Activated CD8-positive, alpha-beta T cell treated with anti-CD3 and anti-CD28 coated beads for 36 hours (primary cell): ENCODE data around the gene HBP1. TPM values are rescaled to one million over a fixed set of nuclear protein-coding genes. Genes with fewer than 3 reads are reported as not detected.
A peak's percentile ranks its signal among the peaks of the same experiment; 100 is the strongest.
"Not testable (repeated sequence)": the region's sequence is repeated elsewhere in the genome, so short reads cannot be mapped to it uniquely, and the experiment has no call there.

Source experiments
- ATAC-seq: fragments of 200-7000 bp; cut with Tn5 transposase; one replicate; pipeline ENCODE4 v1.10.0; 2021; ENCODE audit warnings: mild to moderate bottlenecking, moderate library complexity
- CTCF ChIA-PET: fragments of 350-600 bp; sonication (Branson Sonifier 250); formaldehyde crosslinking; loops from one replicate; lab custom pipeline; 2021; ENCODE audit warnings: antibody characterized with exemption; lab: Charles Lee
- POLR2A ChIA-PET: fragments of 350-600 bp; sonication (Branson Sonifier 250); formaldehyde crosslinking; loops from one replicate; lab custom pipeline; 2021; ENCODE audit warnings: antibody characterized with exemption; lab: Charles Lee
- DNase-seq: peaks from one replicate; pipeline ENCODE4 v3.0.0-alpha.2; 2020
- H3K27ac Mint-ChIP-seq: one replicate; pipeline ENCODE4 v1.8.0; 2021; ENCODE audit warnings: mild to moderate bottlenecking, mixed read lengths
- H3K27me3 Mint-ChIP-seq: one replicate; pipeline ENCODE4 v1.8.0; 2021; ENCODE audit warnings: mixed read lengths
- H3K36me3 Mint-ChIP-seq: one replicate; pipeline ENCODE4 v1.8.0; 2021; ENCODE audit warnings: low read depth, mixed read lengths
- H3K4me1 Mint-ChIP-seq: one replicate; pipeline ENCODE4 v1.8.0; 2021; ENCODE audit warnings: low read depth, mixed read lengths
- H3K4me3 Mint-ChIP-seq: one replicate; pipeline ENCODE4 v1.8.0; 2021; ENCODE audit warnings: mild to moderate bottlenecking, moderate library complexity, mixed read lengths
- H3K9me3 Mint-ChIP-seq: one replicate; pipeline ENCODE4 v1.8.0; 2021; ENCODE audit warnings: mixed read lengths
- CTCF ChIP-seq: fragments of 200-600 bp; IDR thresholded peaks from one replicate; pipeline ENCODE4 v1.8.0; 2022; ENCODE audit warnings: antibody characterized with exemption, mild to moderate bottlenecking
- intact Hi-C: fragments of 100-400 bp; cut with micrococcal nuclease; formaldehyde crosslinking; loops from one replicate; pipeline ENCODE4 v1.10.0; 2022
- total RNA-seq, 2 experiments: library from RNA; stranded (reverse); gene quantifications; one replicate each; pipeline ENCODE4 v1.2.3, GENCODE V29; 2021

HBP1 gene
- total RNA-seq, 2 experiments from 2014 or later = 23.8 to 30.5 TPM

GRCh38 chr7:107149863-107150262, 18.9 kb upstream of the HBP1 start:
- Mint-ChIP-seq H3K36me3 (no peaks in the 10 kb centered on the region), H3K4me3 (no peak overlapping the region), H3K9me3 (no peaks in the 10 kb centered on the region), H3K27ac (no peak overlapping the region), H3K4me1 (peaks cover 4% of the 10 kb centered on the region), H3K27me3 (no peaks in the 10 kb centered on the region)
- intact Hi-C loops = loop anchor here (1.0 to 5.0 kb wide), 2 partner anchors 203 to 357 kb away; no protein-coding TSS in a partner anchor
- CTCF ChIA-PET = interaction anchor here (0.6 to 7.7 kb wide), 21 partner anchors 11 to 730 kb away, joined by 3 to 76 read pairs (median 4); no protein-coding TSS in a partner anchor
- POLR2A ChIA-PET = no interaction called here
- no peak for ATAC-seq
- TF ChIP-seq CTCF = no peak
- DNase-seq = no peak

GRCh38 chr7:107150375-107151073, 18.3 kb upstream of the HBP1 start:
- DNase-seq = peak; percentile 91
- no peak overlapping the region for H3K27ac Mint-ChIP-seq
- H3K9me3 Mint-ChIP-seq = no peaks in the 10 kb centered on the region
- ChIA-PET POLR2A (no interaction called here), CTCF (interaction anchor here (0.7 to 7.7 kb wide), 21 partner anchors 12 to 724 kb away, joined by 3 to 76 read pairs (median 4); no protein-coding TSS in a partner anchor)
- H3K27me3 Mint-ChIP-seq = no peaks in the 10 kb centered on the region
- intact Hi-C loops = loop anchor here (1.0 kb wide), 1 partner anchor 357 kb away; no protein-coding TSS in a partner anchor
- H3K4me3 Mint-ChIP-seq = no peak overlapping the region
- ATAC-seq = peak; percentile 67
- H3K4me1 Mint-ChIP-seq = peaks cover 4% of the 10 kb centered on the region
- H3K36me3 Mint-ChIP-seq = no peaks in the 10 kb centered on the region
- peak; percentile 80 for TF ChIP-seq CTCF

GRCh38 chr7:107151538-107151937, 17.3 kb upstream of the HBP1 start:
- H3K4me3 Mint-ChIP-seq = no peak overlapping the region
- DNase-seq (no peak), ATAC-seq (no peak)
- H3K4me1 Mint-ChIP-seq = peaks cover 4% of the 10 kb centered on the region
- ChIA-PET CTCF (interaction anchor here (1.2 to 7.7 kb wide), 6 partner anchors 25 to 975 kb away, joined by 3 to 76 read pairs (median 6); no protein-coding TSS in a partner anchor), POLR2A (interaction anchor here (1.3 to 2.0 kb wide), 2 partner anchors 16 to 491 kb away, joined by 3 to 7 read pairs; partner anchors contain the start of genes CCDC71L and HBP1)
- no peaks in the 10 kb centered on the region for H3K36me3 Mint-ChIP-seq
- TF ChIP-seq CTCF = no peak
- intact Hi-C loops = no loop called here
- no peaks in the 10 kb centered on the region for H3K9me3 Mint-ChIP-seq
- no peaks in the 10 kb centered on the region for H3K27me3 Mint-ChIP-seq
- H3K27ac Mint-ChIP-seq = no peak overlapping the region

- no peak for TF ChIP-seq CTCF
- CTCF ChIA-PET = interaction anchor here (0.9 to 7.7 kb wide), 10 partner anchors 9 to 975 kb away, joined by 3 to 76 read pairs (median 4); no protein-coding TSS in a partner anchor
- no peak overlapping the region for H3K27ac Mint-ChIP-seq
- H3K27me3 Mint-ChIP-seq = no peaks in the 10 kb centered on the region
- H3K4me1 Mint-ChIP-seq = peaks cover 4% of the 10 kb centered on the region
- ATAC-seq = peak; percentile 55
- no peaks in the 10 kb centered on the region for H3K9me3 Mint-ChIP-seq
- DNase-seq = no peak
- no peaks in the 10 kb centered on the region for H3K36me3 Mint-ChIP-seq
- POLR2A ChIA-PET = interaction anchor here (1.0 to 2.0 kb wide), 3 partner anchors 13 to 491 kb away, joined by 3 to 7 read pairs (median 4); partner anchors contain the start of genes CCDC71L and HBP1
- intact Hi-C loops = no loop called here
- no peak overlapping the region for H3K4me3 Mint-ChIP-seq
Observed at GRCh38 chr7:107152011-107152410, 16.8 kb upstream of the HBP1 start.

- ATAC-seq = no peak
- intact Hi-C loops = no loop called here
- no peak overlapping the region for H3K27ac Mint-ChIP-seq
- no peaks in the 10 kb centered on the region for H3K36me3 Mint-ChIP-seq
- no peak for TF ChIP-seq CTCF
- no peaks in the 10 kb centered on the region for H3K9me3 Mint-ChIP-seq
- H3K27me3 Mint-ChIP-seq = no peaks in the 10 kb centered on the region
- ChIA-PET CTCF (no interaction called here), POLR2A (no interaction called here)
- no peaks in the 10 kb centered on the region for H3K4me1 Mint-ChIP-seq
- DNase-seq = no peak
- H3K4me3 Mint-ChIP-seq = no peak overlapping the region
Observed at GRCh38 chr7:107154826-107155225, 14.0 kb upstream of the HBP1 start.

- H3K27me3 Mint-ChIP-seq, intact Hi-C loops, H3K36me3 Mint-ChIP-seq, H3K4me1 Mint-ChIP-seq, H3K4me3 Mint-ChIP-seq, POLR2A ChIA-PET, DNase-seq, ATAC-seq, H3K27ac Mint-ChIP-seq, H3K9me3 Mint-ChIP-seq: not testable (repeated sequence)
- CTCF ChIA-PET = interaction anchor here (0.9 kb wide), 1 partner anchor 8 kb away, joined by 3 read pairs; no protein-coding TSS in a partner anchor
Observed at GRCh38 chr7:107155726-107156125, 13.1 kb upstream of the HBP1 start.
